Sigmoid colon (tissue), 3 donors: ENCODE measurements around the gene PREX1.

Experiments
- POLR2A ChIP-seq, 2 donors: fragments of 450-650 bp; IDR thresholded peaks; one replicate each; pipeline ENCODE4 v1.6.1; 2016; ENCODE audit warnings: antibody characterized with exemption in 2 of 2, mild to moderate bottlenecking in 2 of 2, moderate library complexity in 2 of 2
- TF ChIP-seq, protein P1 (sequence below), 4 experiments: fragments of 450-650 bp in 3 of 4; fragments of 200-600 bp in 1 of 4; IDR thresholded peaks; one replicate each; pipeline ENCODE4 v1.5.1; 2016 to 2019; ENCODE audit warnings: antibody characterized with exemption in 4 of 4, mild to moderate bottlenecking in 3 of 4, moderate library complexity in 2 of 4

GRCh38 chr20:48585061-48585870 is 242.5 kb downstream of the PREX1 start:
- TF ChIP-seq, protein P1, sequence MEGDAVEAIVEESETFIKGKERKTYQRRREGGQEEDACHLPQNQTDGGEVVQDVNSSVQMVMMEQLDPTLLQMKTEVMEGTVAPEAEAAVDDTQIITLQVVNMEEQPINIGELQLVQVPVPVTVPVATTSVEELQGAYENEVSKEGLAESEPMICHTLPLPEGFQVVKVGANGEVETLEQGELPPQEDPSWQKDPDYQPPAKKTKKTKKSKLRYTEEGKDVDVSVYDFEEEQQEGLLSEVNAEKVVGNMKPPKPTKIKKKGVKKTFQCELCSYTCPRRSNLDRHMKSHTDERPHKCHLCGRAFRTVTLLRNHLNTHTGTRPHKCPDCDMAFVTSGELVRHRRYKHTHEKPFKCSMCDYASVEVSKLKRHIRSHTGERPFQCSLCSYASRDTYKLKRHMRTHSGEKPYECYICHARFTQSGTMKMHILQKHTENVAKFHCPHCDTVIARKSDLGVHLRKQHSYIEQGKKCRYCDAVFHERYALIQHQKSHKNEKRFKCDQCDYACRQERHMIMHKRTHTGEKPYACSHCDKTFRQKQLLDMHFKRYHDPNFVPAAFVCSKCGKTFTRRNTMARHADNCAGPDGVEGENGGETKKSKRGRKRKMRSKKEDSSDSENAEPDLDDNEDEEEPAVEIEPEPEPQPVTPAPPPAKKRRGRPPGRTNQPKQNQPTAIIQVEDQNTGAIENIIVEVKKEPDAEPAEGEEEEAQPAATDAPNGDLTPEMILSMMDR (IDR thresholded peaks at IDR 0.05) = no peak
- TF ChIP-seq POLR2A (IDR thresholded peaks at IDR 0.05) = no peak
